HS-27A (cell line): Measurements from ENCODE around the gene ZNF414.
"Not testable (repeated sequence)": the region's sequence is repeated elsewhere in the genome, so short reads cannot be mapped to it uniquely, and the experiment has no call there.

ENCODE experiments used
- DNase-seq: peaks from one replicate; pipeline ENCODE4 v3.0.0-alpha.2; 2012; ENCODE audit warnings: low read depth, missing footprints

ZNF414 gene, protein sequence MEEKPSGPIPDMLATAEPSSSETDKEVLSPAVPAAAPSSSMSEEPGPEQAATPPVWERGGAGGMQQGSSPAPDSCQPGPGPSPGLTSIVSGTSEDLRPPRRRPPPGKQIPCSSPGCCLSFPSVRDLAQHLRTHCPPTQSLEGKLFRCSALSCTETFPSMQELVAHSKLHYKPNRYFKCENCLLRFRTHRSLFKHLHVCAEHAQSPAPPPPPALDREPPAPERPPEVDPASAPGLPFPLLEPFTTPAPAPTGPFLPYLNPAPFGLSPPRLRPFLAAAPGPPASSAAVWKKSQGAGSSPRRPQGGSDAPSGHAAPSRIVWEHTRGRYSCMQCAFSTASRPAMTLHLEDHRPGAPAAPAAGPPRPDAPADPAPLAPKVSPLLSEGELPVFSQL

DNA sequence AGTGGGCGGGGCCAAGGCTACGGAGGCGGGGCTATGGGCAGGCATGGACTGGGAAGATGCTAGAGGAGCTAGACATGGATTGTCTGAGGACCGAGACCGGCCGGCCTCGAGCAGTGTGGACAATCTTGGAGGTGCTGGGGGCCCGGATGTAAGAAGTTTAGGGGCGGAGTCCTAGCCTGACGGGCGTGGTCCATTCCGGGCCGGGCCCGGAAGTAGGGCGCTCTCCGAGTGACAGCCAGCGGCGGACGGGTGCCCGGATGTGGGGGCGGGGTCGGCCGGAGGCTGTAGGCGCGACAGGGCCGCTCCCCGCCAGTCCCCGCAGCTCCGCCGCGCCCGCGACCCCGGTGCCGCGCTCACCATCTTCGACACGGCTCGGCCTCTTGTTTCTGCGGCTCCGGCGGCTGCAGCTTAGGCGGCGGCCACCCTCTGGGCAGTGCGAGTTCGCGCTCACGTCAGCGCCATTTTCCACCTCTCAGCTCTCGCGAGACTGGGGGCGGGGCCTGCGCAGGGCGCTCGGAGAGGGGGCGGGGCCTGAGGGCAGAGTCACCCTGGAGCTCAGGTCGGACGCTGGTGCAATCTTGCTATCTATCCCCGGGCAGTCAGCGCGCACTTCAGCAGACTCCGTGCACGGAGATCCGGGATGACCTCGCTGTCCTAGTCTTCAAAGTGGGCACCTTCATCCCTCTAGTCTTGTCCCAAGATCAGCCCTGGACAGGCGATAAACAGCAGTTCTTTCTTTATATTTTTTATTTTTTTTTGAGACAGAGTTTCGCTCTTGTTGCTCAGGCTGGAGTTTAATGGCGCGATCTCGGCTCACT lies at the start of gene ZNF414:
Gene ZNF414, minus strand, starts transcription at position 481 of the 818 bp plus-strand sequence. Its CDS starts 121 bp downstream, at position 360.
- peak; percentile 84 for DNase-seq

DNA sequence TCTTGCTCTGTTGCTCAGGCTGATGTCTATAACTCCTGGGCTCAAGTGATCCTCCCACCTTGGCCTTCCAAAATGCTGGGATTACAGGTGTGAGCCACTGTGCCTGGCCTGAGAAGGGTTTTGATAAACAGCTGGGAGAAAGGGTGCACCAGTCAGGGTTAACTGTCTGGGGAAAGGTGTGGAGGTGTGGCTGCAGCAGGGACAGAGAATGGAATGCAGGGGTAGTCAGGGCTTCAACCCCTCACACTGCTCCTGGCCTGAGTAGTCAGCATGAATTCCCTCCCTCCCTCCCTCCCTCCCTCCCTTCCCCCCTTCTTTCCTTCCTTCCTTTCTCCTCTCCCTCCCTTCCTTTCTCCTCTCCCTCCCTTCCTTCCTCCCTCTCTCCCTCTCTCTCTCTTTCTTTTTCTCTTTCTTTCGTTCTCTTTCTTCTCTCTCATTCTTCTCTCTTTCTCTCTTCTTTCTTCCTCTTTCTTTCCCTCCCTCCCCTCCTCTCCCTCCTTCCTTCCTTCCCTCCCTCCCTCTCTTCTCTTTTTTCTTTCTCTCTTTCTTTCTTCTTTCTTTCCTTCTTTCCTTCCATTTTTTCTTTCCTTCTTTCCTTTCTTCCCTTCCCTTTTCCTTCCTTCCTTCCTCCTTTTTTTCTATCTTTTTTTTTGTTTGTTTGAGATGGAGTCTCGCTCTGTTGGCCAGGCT lies 47.3 kb upstream of the ZNF414 start:
- no peak for DNase-seq

DNA sequence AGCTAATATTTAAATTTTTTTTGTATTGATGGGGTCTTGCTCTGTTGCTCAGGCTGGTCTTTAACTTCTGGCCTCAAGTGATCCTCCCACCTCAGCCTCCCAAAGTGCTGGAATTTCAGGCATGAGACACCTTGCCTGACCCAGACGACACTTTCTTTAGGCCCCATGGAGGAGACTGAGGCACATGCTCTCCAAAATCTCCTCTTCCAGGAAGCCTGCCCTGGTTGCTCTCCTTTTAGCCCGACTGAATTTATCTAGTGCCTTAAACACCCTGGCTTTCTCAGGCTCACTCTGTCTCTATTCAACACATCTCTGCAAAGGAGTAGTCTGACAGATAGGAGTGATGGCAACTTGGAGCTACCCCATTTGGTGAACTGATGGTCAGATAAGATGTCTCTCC lies 44.4 kb upstream of the ZNF414 start:
- no peak for DNase-seq

DNA sequence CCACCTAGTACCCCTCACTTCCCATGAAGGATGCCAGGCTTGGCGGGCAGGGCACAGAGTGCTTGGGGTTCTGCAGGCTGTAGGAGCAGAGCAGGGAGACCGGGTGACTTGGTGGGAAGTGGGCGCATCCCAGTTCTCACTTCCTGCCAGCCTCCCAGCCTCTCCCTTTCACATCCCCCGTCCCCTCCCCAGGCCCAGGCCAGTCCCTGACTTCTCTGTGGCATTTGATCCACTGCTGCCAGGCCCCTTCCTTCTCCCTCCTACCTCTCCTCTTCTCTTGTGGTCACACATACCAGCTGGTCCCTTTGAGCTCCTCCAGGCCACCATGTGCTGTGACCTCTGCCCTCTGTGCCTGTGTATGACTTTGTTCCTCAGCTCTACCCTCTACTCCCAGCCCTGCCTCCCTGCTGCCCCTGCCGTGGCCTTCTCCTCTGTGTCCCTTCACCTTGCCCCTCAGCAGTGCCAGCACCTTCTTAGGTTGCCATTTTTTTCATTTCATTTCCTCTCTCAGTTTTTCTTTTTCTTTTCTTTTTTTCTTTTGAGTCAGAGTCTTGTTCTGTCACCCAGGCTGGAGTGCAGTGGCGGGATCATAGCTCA lies 43.8 kb upstream of the ZNF414 start:
- no peak for DNase-seq

DNA sequence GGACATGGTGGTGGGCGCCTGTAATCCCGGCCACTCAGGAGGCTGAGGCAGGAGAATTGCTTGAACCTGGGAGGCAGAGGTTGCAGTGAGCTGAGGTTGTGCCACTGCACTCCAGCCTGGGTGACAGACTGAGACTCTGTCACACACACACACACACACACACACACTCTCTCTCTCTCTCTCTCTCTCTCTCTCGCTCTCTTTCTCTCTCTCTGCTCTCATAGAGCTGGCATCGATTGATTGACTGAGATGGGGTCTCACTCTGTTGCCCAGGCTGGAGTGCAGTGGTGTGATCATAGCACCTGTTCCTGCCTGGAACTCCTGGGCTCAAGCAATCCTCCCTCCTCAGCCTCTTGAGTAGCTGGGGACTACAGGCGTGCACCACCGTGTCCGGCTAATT lies 39.8 kb upstream of the ZNF414 start:
- DNase-seq = not testable (repeated sequence)

DNA sequence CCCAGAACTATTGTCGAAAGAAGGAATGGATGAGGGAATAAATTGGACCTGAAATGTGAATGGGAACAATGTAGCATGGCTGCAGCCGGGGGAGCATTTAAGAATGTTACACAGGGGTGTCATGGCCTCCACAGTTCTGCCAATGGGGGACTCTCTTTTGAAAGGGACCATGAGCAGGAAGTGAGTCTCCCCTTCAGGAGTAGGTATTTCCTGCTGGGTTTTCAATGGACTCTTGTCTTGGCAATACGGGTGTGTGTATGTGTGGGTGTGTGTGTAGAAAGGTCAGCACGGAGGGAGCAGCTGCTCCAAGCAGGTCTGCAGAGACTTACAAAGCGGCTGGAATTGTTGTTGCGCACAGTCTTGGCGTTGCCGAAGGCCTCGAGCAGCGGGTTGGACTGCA lies 38.8 kb upstream of the ZNF414 start:
- DNase-seq = no peak

DNA sequence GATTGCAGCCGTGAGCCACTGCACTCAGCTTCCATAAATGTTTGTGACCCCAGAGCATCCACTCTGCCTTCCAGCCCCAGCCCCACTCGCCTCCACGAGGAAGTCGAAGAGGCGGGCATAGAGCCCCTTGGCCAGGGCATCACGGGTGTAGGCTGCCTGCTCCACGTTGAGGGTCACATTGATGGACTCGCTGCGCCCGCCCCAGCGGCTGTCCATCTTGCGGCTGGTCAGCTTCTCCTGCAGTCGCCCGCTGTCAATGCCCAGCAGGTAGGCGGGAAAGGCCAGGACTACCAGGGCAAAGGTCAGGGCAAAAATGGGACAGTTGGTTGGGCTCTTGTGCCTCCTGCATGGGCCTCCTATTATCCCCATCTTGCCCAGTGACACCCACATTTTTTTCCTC lies 36.1 kb upstream of the ZNF414 start:
- no peak for DNase-seq

DNA sequence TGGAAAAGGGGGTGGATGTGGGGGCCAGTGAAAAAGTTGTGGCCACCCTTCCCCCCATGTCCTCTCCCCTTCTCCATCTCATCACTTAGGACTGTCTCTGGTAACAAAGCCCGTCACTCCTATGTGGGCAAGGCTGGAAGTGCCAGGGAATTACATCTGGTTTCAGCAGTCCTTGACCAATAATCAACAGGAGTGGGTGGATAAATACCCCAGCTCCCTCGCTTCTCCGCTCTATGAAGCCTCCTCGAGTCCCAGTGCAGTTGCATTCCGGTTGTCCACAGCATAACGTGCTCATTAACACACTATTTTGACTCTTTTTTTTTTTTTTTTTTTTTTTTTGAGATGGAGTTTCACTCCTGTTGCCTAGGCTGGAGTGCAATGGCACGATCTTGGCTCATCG lies 31.8 kb upstream of the ZNF414 start:
- no peak for DNase-seq

DNA sequence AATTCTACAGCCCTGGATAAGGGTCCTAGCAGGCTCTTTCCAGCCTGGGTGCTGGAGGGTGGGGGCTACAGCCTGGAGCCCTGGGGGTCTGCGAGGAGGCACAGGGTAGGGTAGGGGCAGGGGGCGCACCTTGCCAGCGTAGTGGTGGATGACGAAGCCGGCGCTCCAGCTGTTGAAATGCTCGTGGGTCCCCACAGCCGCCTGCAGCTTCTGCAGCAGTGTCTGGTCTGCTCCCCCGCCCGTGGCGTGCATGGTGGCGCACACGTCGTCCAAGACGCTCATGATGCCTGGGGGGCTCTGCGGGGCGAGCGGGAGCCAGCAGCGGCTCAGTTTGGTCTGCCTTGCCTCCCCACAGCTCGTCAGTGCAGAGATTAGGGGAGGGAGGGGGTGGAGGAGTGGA lies 30.2 kb upstream of the ZNF414 start:
- no peak for DNase-seq

DNA sequence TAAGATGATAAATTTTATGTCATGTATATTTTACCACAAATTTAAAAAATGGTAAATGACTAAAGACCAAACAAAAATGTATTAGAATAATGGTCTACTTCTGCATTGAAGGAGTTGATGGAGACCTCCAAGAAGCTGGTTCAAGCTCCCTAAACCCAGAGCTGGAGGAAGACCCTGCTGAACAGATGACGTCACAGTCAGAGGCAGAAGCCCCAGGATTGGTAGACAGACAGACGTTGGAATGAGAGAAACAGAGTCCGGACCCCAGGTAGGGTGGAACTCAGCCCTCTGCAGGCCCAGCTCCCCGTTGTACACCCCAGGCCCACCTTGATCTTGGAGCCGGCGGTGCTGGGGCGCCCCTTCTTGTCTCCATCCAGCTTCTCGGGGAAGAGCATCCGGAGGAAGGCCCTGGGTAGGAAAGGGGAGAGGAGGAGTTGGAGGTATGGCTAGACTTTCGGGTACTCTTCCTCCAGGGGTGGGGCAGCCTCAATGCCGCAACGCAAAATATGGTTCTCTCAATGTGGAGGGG lies 25.7 kb upstream of the ZNF414 start:
- DNase-seq = no peak

DNA sequence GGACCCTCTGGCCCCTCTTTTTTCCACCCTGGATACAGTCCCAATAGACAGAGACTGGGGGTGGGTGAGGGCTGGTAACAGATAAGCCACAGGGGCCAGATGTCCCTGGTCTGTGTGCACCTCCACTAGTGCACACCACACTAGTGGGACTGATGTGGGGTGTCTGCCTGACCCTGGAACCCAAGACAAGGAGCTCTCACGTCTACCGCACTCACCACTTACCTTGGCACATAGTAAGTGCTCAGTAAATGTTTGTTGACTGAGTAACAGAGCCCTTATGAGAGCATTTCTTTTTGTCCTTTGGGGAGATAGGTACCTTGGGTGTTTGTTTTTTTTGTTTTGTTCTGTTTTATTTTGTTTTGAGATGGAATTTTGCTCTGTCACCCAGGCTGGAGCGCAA lies 23.1 kb upstream of the ZNF414 start:
- no peak for DNase-seq

DNA sequence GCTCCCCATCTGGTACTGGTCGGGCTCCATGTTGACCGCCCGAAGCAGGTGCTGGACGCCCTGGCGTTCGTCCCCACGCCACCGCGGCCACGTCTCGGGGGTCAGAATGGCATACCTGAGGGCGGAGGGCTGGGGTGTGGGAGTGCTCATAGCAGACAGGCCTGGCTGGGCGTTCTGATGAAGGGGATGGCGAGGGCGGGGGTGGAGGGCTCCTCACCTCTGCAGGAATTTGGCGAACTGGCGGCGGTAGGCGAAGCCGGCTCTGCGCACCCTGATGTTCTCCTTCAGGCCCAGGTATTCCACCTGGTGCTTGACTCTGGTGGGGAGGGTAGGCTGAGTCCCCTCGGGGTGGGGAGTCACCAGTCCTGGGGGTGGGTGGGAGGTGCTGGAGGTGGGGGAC lies 22.3 kb upstream of the ZNF414 start:
- no peak for DNase-seq

DNA sequence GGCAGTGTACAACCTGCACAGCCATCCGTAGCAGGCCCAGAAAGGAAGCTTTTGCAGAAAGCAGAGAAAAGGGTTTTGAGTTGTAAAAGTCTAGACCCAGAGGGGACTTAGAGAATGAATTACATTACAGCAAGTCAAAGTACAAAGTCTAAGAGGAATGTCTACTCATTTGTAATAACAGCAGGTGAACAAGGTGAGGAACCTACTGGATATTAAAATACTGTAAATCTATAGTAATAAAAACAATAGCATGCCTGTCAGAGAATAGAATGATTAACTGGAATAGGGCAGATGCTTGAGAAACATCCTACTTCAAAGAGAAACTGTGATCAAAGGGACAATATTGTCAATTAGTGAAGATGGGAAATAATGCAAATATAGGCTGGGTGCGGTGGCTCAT lies 18.3 kb upstream of the ZNF414 start:
- DNase-seq = no peak

DNA sequence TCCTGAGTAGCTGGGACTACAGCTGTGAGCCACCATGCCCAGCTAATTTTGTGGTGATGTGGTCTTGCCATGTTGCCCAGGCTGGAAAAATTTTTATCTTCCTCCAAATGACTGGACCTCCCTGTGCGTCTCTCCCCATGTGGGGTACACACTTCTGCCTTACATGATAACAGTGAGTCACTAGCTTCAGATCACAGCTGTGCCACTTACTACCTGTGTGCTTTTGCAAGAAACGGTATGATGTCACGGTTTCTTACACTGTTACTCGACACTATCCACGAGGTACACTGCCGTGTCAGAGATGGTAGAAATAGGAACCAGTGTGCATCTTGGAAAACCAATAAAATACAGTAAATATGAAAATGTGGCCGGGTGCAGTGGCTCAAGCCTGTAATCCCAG lies 17.5 kb upstream of the ZNF414 start:
- no peak for DNase-seq

DNA sequence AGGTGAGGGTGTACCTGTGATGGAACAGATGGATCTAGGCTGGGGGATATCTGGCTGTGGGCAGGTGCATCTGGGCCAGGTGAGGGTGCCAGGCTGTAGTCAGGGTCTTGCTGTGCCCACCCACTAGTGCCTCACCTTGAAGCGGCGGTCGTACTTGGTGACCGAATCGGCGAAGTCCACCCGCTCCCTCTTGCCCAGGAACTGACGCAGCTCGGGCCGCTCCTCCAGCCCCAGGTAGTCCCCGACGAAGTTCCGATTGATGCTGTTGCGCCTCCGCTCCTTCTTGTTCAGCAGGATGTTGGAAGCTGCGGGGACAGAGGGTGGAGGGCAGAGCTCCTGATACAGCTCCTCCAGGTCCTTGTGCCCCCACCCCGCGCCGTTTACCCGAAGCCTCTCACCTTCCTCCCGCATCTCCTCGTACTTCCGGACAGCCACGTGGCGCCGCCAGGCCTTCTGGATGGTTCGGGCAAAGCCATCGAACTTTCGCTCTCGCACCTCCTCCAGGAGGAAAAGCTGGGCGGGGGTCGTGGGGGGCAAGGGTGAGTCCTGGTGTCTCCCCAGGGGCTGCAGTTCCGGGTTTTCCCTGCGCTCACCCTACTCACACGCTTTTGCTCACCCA lies 16.2 kb upstream of the ZNF414 start:
- DNase-seq = no peak

DNA sequence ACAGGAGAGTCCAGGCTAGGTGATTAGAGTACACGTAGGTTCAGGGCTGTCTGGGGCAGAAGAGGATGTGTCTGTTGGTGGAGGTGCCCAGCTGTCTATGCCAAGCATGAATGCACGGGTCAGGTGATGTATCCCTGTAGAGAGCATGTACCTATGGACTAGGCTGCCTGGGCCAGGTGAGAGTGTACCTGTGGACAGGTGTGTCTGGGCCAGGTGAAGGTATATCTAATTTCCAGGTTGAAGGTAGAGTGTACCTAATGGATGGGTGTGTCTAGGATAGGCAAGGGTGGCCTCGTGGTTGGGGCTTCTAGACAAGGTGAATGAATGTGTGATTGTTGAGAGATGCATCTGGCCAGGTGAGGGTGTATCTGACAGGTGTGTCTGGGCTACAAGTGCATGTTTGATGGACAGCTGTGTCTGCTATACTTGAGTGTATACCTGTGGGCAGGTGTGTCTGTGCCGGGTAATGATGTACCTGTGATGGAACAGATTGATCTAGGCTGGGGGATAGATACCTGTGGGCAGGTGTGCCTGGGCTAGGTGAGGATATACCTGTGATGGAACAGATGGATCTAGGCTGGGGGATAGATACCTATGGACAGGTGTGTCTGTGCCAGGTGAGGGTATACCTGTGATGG lies 15.5 kb upstream of the ZNF414 start:
- no peak for DNase-seq

DNA sequence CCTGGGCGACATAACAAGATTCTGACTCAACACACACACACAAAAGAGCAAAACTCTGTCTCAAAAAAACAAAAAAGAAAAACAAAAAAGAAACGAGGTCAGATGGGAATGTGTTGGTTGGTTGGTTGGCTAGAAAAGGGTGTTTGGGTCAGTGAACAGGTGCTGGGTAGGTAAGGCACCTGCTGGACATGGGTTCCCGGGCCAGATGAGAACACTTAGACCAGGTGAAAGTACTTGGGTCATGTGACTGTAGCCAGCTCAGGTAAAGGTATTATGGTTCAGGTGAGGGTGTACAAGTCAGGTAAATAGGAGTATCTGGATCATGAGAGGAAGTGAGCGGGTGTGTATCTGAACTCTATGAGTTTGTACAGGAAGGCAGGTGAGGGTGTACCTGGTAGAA lies 14.5 kb upstream of the ZNF414 start:
- DNase-seq = no peak

DNA sequence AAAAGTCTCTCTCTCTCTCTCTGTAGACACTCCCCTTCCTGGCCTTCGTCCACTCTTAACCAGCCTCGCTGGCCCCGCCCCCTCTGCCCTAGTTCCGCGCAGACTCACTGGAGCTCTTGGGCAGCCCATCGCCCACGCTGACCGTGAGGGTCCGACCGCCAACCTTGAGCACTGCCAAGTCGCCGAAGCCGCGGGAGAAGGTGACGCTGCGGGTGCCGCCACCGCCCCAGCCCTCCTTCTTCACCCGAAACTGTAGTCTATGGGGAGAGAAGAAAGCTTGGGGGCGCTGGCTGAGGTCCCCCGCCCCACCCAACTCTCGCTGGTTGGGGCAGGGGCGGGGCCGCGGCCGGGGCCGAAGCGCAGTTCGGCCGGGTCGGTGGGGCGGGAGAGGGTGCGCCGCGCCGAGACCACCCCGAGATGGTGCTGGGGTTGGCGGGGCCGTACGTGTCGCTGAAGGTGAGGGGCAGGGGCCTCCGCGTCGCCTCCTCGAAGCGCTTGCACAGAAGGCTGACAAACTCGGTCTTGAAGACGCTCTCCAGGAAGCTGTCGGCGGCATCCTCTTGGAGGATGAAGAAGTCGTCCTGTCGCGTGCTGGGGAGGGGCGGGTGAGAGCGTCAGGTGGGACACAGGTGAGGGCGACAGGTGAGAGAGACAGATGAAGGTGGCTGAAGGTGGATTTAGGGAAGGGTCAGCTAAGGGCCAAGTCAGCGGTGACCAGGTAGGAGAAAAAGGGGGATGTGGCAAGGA lies 12.6 kb upstream of the ZNF414 start:
- DNase-seq = peak; percentile 46

DNA sequence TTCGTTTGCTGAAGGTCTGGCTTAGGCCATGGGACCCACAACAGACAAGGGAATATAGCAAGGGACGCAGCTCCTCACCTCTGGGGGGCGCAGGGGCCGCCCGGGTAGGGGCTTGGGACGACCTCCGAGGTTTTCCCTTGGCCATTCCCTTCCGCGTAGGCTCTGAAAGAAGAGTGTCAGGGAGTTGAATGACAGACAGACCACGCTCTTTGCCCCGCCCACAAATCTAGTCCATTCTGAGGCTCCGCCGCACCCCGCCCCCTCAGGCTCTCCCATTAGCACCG lies 11.4 kb upstream of the ZNF414 start:
- DNase-seq = no peak

DNA sequence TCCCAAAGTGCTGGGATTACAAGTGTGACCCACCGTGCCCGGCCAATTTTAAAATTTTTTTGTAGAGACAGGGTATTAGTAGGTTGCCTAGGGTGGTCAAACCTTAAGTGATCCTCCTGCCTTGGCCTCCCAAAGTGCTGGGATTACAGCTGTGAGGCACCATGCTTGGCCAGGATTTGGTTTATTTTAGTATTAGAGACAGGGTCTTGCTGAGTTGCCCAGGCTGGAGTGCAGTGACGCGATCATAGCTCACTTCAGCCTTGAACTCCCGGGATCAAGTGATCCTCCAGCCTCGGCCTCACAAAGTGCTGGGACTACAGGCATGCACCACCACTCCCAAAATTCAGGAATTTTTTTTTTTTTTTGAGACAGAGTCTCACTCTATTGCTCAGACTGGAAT lies 5.4 kb upstream of the ZNF414 start:
- no peak for DNase-seq

DNA sequence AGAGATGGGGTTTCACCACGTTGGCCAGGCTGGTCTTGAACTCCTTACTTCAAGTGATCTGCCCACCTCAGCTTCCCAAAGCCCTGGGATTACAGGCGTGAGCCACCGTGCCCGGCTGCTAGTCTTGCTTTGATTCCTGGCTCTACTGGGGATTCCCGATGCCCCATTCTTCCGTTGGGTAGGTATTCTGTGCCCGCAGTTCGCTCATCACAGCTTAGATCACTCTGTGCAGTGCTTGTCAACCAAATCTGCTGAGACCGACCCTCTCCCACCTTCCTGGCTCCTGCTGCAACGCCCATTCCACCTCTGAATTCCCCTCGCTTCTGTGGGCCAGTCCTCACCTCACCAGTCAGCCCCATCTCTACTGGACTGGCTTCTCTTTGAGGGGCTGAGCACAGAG lies 4.6 kb upstream of the ZNF414 start:
- DNase-seq = no peak
